GM13977 (cell line): ENCODE measurements around the gene DIP2A.

Experiments used
- DNase-seq: peaks from one replicate; pipeline ENCODE4 v3.0.0; 2012; ENCODE audit warnings: low spot score
- in situ Hi-C: fragments of 300-500 bp; cut with MboI; formaldehyde crosslinking; loops from one replicate; pipeline ENCODE4 v1.12.0; 2022; ENCODE audit warnings: low sequenced_read_pairs, low pct_unique_long_range_greater_than_20kb, mixed read lengths, inconsistent platforms; ENCODE audit not compliant: unreplicated experiment
- TF ChIP-seq, protein P1 (sequence below): IDR thresholded peaks from 2 replicates; pipeline ENCODE4 v1.5.1; 2012; ENCODE audit warnings: mild to moderate bottlenecking, control low read depth; ENCODE audit not compliant: insufficient read depth; ENCODE audit errors: extremely low read depth, missing control alignments

DIP2A gene

DNA sequence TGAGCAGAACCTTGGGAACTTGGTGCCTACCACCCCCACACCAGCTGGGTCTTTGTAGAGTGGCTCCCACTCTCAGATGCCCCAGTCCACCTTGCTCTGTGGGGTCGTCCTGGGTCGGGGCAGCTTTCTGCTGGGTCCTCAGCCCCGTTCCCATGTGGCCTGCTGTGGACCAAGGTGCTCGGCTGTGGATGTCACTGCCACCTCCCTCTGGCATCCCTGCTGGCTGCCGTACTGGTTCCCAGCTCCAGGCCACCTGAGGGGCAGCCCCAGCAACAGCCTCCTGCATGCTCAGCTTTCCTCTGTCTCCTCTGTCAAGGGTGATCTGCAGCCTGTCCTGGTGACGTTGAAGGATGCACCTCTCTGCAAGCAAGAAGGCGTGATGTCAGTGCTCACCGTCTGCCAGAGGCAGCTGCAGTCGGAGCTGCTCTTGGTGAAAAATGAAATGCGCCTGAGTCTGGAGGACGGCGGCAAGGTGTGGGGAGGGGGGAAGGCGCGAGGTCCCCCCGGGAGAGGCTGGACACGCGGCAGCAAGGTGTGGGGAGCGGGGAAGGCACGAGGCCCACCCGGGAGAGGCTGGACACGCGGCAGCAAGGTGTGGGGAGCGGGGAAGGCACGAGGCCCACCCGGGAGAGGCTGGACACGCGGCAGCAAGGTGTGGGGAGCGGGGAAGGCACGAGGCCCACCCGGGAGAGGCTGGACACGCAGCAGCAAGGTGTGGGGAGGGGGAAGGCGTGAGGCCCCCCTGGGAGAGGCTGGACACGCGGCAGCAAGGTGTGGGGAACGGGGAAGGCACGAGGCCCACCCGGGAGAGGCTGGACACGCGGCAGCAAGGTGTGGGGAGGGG, 45.9 kb upstream of the DIP2A start:
- DNase-seq, result no peak
- TF ChIP-seq, protein P1, sequence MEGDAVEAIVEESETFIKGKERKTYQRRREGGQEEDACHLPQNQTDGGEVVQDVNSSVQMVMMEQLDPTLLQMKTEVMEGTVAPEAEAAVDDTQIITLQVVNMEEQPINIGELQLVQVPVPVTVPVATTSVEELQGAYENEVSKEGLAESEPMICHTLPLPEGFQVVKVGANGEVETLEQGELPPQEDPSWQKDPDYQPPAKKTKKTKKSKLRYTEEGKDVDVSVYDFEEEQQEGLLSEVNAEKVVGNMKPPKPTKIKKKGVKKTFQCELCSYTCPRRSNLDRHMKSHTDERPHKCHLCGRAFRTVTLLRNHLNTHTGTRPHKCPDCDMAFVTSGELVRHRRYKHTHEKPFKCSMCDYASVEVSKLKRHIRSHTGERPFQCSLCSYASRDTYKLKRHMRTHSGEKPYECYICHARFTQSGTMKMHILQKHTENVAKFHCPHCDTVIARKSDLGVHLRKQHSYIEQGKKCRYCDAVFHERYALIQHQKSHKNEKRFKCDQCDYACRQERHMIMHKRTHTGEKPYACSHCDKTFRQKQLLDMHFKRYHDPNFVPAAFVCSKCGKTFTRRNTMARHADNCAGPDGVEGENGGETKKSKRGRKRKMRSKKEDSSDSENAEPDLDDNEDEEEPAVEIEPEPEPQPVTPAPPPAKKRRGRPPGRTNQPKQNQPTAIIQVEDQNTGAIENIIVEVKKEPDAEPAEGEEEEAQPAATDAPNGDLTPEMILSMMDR, result no peak
- in situ Hi-C loops, result no loop called here

DNA sequence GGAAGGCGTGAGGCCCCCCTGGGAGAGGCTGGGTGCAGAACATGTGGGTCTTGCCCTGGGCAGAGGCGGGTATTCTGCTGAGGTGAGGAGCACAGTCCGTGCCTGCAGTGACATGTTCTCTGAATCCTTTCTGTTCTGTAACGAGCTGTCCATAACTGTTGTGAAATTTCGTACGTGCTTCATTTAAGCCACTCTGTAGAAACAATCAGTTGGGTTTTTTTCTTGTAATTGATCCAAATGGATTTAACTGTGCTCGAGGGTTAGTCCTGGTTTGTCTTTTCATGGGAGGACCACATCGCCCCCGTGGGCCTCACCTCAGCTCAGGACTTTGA, 45.4 kb upstream of the DIP2A start:
- in situ Hi-C loops, result no loop called here
- TF ChIP-seq, protein P1, result no peak
- no peak for DNase-seq

DNA sequence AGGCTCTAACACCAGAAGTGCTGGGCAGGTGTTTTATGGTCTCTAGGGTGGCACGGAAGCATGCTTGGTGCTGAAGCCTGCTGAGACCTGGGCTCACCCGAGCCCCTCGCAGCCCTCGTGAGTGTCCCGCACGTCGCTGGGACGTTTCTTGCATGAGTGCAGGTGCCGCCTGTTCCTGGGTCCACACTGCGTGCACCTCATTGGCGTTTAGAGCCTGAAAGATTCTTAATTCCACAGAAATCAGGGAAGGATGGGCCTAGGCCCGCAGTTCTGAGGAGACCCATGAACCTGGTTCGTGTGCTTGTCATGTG, 43.8 kb upstream of the DIP2A start:
- TF ChIP-seq, protein P1, result no peak
- DNase-seq, result no peak
- in situ Hi-C loops, result no loop called here

DNA sequence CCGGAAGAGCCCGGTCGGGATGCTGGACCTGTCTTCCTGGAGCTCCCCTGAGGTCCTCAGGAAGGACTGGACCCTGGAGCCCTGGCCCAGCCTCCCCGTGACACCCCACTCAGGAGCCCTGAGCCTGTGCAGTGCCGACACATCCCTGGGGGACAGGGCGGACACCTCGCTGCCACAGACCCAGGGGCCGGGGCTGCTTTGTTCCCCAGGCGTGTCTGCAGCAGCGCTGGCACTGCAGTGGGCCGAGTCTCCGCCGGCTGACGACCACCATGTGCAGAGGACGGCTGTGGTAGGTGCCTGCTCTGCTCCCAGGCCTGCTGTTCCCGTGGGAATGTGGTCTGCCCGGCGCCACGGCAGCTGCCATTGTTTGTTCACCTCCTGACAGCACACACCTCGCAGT, 42.1 kb upstream of the DIP2A start:
- DNase-seq, result no peak
- TF ChIP-seq, protein P1, result no peak
- in situ Hi-C loops, result no loop called here

DNA sequence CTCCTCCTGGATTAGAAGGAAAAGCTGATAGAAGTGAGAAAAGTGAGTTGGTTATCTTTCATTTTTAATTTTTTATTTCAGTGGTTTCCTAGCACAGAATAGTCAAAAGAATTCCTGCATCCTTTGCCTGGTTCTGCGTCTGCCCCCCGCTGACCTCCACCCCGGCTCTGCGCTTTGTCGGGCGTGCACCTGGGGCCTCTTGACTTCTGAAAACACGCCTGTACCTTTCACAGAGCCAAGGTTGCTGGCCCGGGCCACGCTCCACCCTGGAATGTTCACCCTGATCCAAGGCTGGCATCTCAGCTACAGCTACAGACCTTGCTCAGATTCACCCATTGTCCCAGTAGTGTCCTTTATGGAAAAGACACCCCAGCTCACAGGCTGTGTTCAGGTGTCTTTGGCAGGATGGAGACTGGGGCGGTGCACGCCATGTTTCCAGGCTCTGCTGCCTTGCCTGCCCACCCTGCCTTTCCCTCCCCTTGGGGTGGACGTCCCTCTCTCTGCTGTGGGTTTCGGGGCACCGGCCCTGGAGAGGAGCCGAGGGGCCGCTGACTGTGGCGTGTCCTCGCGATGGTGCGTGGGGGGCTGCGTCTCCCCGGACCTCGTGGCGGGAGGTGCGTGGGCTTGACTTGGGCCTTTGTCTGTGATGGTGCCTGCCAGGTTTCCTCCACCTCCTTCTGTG, 40.3 kb upstream of the DIP2A start:
- in situ Hi-C loops, result no loop called here
- TF ChIP-seq, protein P1, result no peak
- DNase-seq, result no peak

DNA sequence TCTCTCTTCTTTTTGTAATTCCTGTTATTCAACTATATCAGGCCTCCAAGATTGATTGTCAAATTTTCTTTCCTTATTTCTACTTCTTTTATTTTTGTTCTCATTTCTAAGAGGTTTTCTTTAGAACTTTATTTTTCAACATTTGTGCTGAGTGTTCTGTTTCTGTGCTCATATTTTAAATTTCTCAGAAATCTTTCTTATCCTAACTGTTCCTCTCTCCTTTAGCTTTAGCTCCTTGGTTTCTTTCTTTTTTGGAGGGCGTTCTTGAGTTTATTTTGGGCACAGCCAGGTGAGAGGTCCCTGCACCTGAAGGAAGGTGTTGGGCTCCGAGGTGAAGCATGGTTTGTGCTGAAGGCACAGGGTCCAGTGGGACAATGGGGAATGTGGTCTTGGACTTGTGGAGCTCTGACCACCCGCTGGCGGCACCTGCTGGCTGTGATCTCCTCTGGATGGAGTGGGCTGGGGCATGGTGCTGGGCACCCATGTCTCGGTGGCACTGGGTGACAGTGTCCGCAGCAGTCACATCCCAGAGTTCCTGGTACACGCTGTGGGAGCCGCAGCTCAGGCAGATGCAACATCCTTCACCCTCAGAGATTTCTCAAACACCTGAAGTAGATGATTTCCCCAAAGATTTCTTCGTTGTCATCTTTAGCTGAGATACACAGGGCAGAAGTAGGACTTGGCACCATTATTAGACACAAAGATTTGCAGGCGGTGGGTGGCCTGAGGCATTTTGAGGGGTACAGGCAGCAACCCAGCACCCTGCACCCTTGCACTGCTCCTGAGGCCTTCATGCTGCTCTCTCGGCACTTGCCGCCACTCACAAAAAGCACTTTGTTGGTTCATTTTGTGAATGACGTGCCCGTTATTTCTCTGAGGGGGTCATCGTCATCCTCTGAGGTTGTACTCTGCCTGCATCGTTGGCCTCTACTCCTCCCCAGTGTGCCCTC, 38.2 kb upstream of the DIP2A start:
- TF ChIP-seq, protein P1, result peak; percentile 7
- in situ Hi-C loops, result no loop called here
- no peak for DNase-seq
